DMS114 treated with DMSO at 0.1 percent for 48 hours (cell line): ENCODE data around the gene CLASP1.
"Not testable (repeated sequence)": the region's sequence is repeated elsewhere in the genome, so short reads cannot be mapped to it uniquely, and the experiment has no call there.

ENCODE experiments used
- DNase-seq: peaks from one replicate; lab custom pipeline; 2025; ENCODE audit not compliant: unreplicated experiment; lab: John Stamatoyannopoulos, UW

Gene CLASP1

DNA sequence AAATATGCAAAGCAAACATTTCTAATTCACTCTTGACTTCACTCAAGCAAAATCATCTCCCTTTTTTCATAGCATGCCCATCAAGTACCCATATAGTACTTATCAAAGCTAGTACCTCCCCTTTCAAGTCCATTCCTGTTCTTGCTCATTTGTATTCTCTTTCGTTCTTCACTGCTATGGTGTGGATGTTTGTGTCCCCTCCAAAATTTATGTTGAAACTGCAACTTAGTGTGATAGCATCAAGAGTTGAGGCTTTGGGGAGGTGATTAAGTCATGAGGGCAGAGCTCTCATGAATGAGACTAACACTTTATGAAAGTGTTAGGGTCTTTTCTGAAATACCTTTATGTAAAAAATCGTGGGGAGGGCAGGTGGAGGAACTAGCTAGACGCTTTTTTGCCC lies 65.7 kb downstream of the CLASP1 start:
- no peak for DNase-seq

DNA sequence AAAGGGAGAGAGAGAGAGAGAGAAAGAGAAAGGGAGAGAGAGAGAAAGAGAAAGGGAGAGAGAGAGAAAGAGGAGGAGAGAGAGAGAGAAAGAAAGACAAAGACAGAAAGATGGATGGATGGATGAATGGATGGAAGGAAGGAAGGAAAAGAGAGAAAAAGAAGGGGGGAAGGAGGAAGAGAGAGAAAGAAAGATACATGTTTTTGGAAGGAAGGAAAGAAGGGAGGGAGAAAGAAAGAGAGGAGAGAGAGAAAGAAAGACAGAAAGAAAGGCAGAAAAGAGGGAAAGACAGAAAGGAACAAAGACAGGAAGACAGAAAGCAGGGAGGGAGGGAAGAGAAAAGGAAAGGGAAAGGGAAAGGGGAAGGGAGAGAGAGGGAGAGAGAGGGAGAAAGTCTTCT lies 67.0 kb downstream of the CLASP1 start:
- no peak for DNase-seq

DNA sequence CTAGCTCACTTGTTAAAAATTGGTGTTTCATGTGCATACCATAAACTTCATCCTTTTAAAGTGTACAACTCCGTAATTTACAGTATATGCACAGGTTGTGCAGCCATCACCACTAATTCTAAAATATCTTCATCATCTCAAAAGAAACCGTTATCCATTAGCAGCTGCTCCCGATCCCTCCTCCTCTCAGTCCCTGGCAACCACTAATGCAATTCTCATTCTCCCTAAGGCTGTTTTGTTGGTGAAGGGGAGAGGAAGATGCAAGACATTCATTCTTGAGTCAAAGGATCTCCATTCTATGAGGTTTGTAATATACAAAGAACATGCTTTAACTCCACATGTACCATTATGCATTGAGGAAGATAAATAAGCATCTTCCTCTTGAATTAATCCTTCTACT lies 70.0 kb downstream of the CLASP1 start:
- DNase-seq = peak; percentile 35

GRCh38 chr2:121577381-121577780 lies 71.9 kb downstream of the CLASP1 start:
- no peak for DNase-seq

- DNase-seq = no peak
These were observed 73.0 kb downstream of the CLASP1 start for GRCh38 chr2:121576263-121576662.

DNA sequence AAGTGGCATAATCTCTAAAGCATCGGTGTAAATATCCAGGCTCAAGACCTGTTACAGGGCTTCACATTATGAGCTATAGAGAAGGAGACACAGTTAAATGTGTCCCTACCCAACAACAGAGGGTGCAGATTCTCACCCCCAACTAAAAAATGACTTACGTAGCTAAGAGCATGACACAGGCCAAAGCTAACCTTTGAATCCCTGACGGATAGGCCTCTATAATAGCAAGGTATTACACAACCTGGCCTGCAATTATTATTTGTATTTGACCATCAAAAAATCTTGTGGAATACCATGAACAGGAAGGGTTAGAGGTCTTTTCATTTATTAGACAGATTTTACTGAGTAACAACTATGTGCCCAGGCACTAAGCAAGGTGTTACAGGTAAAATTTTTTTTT lies 73.5 kb downstream of the CLASP1 start:
- DNase-seq = no peak

GRCh38 chr2:121570667-121571055 lies 78.6 kb downstream of the CLASP1 start:
- DNase-seq = no peak

DNA sequence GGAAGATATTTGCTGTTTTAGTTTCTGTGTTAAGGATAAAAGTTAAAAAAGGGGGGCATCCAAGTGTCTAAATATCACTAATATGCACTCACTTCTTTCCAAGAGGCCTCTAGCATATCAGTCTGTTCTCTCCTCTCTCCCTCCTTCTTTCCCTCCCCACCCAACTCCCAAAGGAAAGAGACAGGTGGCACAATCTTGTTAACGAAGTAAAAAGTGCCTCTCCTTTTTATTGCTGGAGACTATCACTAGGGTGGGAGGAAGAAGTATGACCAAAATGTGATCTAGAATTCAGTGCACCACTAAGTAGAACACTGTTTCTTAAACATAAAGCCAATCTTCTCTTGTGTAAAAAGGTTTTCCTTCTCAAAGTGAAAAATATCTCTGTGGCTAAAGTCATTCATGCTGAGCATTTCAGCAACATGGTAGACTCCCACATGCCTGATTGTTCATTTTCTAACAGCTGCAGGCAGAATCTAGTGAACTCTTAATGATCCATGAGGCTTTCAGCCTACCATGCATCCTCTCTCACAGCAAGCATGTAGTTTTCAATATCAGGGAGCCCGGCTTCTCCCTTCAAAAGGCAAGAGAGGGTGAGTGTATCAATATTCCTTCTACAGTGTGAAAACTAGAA lies 79.1 kb downstream of the CLASP1 start:
- no peak for DNase-seq

GRCh38 chr2:121567957-121568409 lies 81.3 kb downstream of the CLASP1 start:
- DNase-seq = no peak

GRCh38 chr2:121567452-121567851 lies 81.8 kb downstream of the CLASP1 start:
- no peak for DNase-seq

DNA sequence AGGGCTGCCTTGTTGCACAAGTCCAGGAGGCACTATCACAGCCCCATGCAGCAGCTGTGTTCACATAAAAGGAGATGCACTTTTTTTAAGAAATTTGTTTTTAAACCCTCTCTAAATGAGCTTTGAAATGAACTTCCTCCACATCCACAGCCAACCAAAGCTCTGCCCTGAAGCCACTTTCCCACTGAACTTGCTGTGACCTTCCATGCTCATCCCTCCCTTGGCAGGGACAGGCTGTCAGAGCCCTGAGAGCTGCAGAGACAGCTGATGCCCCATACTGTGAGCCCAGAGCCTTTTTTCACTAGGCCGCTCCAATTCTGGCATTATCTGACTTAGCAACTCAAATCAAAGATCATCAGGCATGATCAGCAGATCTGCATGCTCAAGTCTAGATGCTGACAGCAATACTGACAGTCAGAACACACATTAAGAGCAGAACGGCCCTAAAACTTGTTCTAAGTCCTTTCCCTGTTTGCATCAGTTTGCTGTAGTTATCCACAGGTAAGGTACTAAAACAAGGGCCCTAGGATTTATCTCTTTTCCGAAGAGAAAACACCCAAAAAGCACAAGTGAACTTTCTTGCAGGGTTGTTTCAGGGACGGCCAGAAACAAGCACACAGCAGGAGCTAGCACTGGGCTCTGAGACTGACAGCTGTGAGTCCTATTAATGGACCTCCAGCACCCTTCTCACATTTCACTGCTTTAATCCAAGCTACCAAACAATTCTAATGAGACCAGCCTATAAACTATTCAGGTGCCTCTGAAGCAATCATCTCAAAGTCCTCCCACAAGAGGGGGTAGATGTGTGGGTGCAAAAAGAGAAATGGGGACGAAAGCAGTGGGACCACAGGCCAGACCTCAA lies 83.6 kb downstream of the CLASP1 start:
- no peak for DNase-seq

GRCh38 chr2:121564905-121565304 lies 84.4 kb downstream of the CLASP1 start:
- DNase-seq = no peak

GRCh38 chr2:121563754-121564153 lies 85.5 kb downstream of the CLASP1 start:
- DNase-seq = not testable (repeated sequence)

DNA sequence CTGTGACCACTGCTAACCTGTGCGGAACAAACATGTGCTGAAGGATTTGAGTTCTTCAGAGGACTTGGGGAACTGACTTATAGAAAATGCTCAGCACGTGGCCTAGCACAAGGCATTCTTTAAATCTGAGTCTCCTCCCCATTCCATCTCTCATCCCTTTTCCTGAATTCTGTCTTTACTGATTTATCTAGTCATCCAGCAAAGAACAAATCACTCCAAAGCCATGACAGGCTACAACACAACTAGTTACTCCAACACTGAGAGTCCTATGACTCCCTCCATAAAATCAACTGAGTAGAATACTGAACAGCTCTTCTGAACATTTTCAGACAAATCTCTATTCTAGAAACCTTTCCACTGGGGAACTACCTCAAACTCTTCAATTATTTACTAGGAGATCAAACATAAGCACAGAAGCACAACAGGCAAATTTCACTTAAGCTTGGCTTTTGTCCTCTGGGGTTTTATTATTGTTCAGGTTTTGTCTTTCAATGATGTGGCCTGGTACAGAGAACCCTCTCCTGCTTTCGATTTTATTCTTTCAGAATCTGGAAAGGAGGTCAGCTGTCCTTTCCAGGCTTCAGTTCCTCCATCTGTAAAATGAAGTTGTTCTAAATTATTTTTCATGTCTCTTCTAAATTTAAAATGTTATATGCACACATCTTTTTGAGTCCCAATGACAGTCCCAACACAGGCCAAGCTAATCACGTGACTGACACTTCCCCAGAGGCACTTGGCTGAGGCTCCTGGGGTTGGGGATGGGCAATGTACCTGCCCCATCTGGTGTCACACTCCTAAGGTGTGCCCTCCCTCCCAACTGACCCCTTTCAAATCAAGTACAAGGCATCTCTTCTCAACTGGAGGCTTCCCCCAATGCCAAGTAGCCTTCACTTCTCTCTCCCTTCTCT lies 86.7 kb downstream of the CLASP1 start:
- DNase-seq = no peak

DNA sequence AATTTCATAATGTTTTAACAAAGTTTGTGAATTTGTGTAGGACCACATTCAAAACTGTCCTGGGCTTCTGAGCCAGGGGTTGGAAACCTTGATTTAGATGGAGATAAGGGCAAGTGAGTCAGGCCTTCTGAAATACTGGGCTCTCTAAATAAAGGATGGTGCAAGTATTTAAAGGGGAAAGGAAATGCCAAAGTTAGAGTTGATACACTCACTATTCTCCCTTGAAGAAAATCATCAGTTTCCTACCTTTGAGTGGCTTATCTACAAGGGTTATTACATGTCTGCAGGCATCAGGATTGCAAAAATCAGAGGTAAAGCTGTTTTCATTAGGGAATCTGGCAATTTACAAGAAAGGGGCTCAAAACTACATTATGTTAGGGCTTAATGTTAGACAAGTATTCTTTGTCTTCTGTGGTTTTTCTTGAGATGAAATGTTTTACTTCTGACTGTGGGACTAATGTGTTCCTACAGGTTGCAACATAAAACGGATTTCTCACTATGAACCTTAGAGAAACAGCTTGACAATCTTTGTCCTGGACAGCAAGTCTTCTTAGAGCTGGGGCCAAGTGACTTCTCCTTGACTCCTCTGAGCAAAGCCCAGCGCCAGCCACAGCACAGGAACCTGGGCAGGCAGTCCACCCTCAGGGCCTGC lies 87.5 kb downstream of the CLASP1 start:
- DNase-seq = no peak

DNA sequence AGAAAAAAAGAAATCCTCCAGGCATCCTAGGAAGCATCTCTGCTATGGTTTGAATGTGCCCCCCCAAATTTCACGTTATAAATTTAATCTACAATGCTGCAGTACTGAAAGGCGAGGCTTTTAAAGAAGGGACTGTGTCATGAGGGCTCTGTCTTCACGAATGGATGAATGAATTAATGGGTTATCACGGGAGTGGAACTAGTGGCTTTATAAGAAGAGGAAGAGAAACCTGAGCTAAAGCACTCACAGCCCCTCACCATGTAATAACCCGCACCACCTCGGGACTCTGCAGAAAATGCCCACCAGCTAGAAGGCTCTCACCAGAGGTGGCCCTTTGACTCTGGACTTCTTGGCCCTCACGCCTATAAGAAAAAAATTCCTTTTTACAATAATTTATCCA lies 90.9 kb downstream of the CLASP1 start:
- DNase-seq = no peak

GRCh38 chr2:121555008-121555407 lies 94.3 kb downstream of the CLASP1 start:
- DNase-seq = no peak

- not testable (repeated sequence) for DNase-seq
These were observed 96.6 kb downstream of the CLASP1 start for GRCh38 chr2:121552477-121553180.

DNA sequence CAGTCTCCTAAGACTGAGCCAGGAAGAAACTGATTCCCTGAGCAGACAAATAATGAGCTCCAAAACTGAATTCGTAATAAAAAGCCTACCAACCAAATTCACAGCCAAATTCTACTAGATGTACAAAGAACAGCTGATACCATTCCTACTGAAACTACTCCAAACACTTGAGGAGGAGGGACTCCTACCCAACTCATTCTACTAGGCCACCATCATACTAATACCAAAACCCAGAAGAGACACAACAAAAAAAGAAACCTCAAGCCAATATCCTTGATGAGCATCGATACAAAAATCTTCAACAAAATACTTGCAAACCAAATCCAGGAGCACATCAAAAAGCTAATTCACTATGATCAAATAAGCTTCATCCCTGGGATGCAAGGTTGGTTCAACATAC lies 98.6 kb downstream of the CLASP1 start:
- no peak for DNase-seq

DNA sequence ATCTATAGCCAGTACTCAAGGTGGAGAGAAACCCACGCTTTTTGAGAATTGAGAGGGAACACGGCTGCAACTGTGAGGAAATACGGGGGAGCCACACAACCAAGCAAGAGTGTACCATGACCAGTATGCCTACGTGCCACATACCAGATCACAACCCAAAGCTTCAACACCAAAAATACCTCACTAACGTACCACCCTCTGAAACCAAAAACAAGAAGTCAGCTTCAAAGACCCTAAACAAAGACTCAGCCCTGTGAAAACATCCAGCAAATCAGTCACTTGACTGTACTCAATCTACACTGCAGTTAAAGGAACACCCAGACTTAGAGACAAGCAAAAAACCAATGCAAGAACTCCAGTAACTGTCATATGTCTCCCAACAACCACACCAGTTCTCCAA lies 101.6 kb downstream of the CLASP1 start:
- no peak for DNase-seq
